NCI-H526 treated with DMSO at 0.1 percent for 48 hours (cell line): ENCODE results near the gene SDSL.

ENCODE experiments used
- DNase-seq: peaks from one replicate; lab custom pipeline; 2025; lab: John Stamatoyannopoulos, UW

The SDSL gene

GRCh38 chr12:113396828-113397496 lies 25.2 kb upstream of the SDSL start:
- DNase-seq: no peak

- no peak for DNase-seq
Measured at GRCh38 chr12:113397497-113398197, 24.5 kb upstream of the SDSL start.

GRCh38 chr12:113398346-113399290 lies 23.6 kb upstream of the SDSL start:
- DNase-seq: no peak

DNA sequence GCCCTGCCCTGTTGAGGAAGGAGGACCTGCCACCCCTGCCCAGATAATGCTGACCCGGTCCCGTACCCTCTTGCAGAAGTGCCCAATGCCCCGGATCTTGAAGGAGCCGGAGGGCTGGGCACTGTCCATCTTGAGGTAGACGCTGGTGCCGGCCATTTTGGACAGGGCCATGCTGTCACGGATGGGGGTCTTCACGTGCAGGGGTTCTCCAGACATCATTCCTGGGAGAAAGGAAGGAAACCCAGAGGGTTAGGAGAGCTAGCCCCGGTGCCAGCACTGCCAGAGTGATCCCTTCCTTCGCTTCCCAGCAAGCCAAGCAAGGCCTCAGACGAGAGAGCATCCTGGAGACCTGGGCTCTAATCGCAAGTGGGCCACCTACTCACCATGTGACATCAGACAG lies 22.7 kb upstream of the SDSL start:
- no peak for DNase-seq

- DNase-seq: no peak
Measured at GRCh38 chr12:113400362-113400761, 21.8 kb upstream of the SDSL start.

DNA sequence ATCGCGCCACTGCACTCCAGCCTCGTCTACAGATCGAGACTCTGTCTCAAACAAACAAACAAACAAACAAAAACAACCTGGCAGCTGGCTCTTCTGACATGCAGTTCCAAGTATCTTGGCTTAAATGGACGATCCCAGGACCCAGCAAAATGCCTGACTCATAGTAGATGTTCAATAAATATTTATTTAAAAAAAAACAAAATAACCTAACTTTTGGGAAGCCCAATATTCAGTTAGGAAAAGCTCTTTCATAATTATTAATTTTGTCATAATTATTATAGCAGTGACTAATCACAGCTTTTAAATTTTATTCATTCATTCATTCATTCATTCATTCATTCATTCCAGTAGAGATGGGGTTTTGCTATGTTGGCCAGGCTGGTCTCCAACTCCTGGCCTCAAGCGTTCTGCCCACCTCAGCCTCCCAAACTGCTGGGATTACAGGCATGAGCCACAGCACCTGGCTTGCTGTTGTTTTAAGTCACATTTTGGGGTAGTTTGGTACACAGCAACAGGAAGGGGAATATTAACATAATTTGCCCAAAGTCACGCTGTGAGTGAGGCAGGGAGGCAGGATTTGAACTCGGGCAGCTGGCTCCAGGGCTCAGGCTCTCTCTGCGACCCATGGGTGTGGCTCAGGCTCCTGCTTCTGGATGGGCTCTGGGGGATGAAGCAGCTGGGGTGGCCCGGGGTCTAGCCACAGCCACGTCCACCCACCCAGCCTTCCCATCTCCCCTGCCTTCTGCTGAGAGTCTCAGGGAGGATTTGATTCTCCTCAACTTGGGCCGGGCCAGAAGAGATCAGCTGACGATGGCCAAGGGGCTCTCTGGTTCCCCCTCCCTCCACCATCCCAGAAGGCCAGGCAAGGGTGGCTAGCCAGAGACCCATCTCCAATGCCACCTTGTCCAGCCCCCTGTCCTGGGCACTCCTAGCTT lies 20.8 kb upstream of the SDSL start:
- no peak for DNase-seq

- DNase-seq: no peak
Measured at GRCh38 chr12:113402586-113403260, 19.5 kb upstream of the SDSL start.

- DNase-seq: no peak
Measured at GRCh38 chr12:113403435-113404415, 18.5 kb upstream of the SDSL start, which contains the start of gene SDS. SDS (minus strand) TSS chr12:113403887; CDS start chr12:113399708, 4,179 bp downstream.

GRCh38 chr12:113405694-113406093 lies 16.5 kb upstream of the SDSL start:
- DNase-seq: no peak

DNA sequence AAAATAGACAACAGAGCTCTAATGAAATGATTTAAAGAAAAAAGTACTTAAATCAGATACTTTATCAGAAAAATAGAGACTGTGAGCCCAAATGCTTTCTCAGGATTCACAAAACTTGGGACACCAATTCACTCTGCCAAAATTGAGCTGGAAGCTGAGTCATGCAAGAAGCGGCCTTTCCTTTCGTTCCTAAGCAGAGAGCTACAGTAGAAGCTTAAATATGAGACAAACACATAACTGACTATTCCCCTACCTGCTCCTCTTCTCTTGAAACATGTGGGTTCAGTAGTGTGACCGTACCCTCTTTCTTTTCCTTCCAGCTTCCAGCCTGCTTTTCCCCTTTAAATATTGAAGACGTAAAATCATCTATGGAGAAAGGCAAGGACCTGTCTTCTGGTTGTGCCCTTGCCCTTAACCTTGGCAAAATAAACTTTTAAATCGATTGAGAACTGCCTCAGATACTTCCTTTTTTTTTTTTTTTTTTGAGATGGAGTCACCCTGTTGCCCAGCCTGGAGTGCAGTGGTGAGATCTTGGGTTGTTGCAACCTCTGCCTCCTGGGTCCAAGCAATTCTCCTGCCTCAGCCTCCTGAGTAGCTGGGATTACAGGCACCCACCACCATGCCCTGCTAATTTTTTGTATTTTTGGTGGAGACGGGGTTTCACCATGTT lies 14.1 kb upstream of the SDSL start:
- no peak for DNase-seq

- DNase-seq: no peak
Measured at GRCh38 chr12:113408756-113409298, 13.4 kb upstream of the SDSL start.

GRCh38 chr12:113409462-113410124 lies 12.6 kb upstream of the SDSL start:
- no peak for DNase-seq

DNA sequence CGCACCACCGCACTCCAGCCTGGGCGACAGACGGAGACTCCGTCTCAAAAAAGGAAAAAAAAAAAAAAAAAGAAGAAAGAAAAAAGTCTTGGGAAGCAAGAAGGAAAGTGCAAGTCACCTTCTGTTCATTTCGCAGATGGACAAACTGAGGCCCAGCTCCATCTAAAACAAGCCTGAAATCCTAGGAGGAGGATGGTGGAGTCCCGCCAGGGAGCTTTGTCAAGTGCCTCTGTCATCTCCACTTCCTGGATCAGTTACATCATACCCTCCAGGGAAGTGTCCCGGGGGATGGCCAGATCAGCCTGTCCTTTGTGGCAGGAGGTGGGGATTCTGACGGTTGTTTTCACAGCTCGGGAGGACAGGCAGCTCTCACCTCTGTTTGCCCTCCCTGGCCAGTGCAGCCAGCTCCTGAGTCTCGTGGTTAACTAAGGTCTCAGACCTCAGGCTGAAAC lies 8.7 kb upstream of the SDSL start:
- DNase-seq: no peak

- DNase-seq: no peak
Measured at GRCh38 chr12:113414519-113415038, 7.6 kb upstream of the SDSL start.

DNA sequence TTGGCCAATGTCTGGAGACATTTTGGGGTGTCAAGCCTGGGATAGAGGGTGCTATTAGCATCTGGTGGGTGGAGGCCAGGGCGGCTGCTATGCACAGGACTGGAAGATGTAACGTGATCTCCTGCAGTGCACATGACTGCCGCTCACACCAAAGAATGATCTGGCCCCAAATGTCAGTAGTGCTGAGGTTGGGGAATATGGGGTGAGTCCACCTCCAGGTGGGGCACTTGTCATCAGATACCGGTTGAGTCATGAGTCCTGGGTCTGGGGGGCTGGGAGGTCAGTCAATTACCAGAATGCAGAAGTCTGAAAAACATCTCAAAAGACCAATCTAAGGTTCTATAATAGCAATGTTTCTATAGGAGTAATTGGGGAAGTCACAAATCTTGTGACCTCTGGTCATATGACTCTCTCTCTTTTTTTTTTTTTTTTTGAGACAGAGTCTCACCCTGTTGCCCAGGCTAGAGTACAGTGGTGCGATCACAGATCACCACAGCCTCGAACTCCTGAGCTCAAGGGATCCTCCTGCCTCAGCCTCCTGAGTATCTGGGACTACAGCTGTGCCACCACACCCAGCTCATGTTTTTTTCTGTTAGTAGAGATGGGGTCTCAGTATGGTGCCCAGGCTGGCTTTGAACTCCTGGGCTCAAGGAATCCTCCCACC lies 6.0 kb upstream of the SDSL start:
- no peak for DNase-seq

- DNase-seq: no peak
Measured at GRCh38 chr12:113418213-113418879, 3.8 kb upstream of the SDSL start.
